ENCODE results near the gene PROX1.

Gene PROX1

DNA sequence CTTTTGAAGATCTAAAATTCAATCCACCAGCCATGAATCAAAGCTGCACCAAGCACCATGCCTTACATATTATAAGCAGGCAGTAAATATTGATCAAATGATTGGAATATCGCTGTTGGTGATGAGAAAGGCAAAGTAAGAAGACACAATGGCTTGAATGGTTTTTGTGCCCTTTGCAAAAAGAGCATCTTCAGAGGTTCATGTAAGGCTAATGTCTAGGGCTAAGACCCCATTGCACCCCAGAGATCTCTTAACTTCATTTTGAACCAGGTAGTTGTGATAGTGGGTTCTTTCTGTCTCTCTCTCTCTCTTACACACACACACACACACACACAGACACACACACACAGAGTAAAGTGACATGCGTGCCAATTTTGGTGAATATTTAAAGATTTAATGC lies 12.0 kb downstream of the PROX1 start:
- no peak for DNase-seq (ENCODE audit: low spot score)

DNA sequence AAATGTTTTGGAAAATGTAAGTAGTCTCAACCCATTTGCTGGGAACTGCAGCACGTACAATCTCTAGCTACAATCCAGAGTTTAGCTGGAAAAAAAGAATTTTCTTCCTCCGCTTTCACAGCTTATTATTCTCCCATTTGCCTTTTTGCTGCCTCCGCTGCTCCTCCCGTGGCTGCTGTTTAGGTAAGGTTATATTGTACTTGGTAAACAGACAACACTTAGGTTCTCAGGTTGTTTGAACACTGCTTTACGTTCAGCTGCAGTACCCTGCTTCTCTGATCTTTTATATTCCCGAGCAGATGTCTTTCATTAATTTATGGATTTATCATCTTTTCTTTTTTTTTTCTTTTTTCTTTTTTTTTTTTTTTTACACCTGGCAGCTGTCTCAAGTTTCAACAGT lies 14.3 kb downstream of the PROX1 start:
- DNase-seq (ENCODE audit: low spot score), result no peak

DNA sequence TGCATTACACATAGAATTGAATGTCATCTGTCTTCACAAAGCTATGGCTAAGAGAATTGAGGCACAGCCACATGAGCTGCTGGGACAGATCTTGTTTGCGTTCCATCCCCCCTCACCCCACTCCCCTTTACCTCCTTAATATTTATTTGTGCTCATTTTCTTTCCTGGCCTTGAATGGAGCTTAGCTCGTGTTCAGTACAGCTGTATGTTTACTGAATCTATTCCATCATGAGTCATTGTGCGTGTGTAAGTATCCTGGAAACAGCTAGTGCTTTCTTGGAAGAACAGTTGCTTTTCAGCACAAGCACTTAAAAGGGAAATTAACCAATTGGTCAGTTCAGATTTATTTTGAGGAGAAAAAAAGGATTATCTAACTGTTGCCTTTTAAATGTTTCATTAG lies 14.7 kb downstream of the PROX1 start:
- no peak for DNase-seq (ENCODE audit: low spot score)

DNA sequence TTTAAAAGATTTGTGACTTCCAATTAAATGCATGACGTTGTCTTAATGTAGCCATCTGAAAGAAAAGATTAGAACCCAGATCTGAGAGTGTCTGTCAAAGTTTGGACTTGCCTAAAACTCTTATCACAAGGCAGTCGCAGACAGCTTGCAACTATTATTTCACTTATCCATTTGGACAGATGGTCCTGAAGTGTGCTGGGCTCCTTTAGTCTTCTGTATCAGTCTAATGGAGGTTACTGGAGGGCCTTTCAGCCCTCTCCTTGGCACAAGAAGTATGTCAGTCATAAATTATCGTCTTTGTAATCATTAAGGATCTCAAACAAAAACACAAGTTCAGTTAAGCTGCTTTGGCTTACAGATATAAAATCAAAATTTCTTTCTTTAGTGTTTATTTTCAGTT lies 15.5 kb downstream of the PROX1 start:
- no peak for DNase-seq (ENCODE audit: low spot score)

DNA sequence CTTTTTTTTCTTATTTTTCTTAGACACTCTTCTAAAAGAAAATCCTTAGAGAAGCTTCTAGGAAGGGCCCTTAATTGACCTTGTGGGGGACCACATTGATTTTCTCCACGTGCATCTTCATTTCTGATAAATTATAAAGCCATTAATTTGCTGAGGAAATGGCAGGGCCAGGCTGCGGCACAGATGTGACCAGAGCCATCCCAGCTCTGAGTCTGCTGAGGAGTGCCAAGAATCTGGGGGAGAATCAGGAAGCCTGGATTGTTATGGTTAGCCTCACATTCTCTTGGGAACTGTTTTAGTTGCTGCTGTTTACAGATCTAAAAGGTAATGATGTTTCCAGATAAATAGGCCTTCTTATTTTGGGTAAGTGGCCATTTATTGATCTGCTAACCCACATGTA lies 16.2 kb downstream of the PROX1 start:
- no peak for DNase-seq (ENCODE audit: low spot score)

DNA sequence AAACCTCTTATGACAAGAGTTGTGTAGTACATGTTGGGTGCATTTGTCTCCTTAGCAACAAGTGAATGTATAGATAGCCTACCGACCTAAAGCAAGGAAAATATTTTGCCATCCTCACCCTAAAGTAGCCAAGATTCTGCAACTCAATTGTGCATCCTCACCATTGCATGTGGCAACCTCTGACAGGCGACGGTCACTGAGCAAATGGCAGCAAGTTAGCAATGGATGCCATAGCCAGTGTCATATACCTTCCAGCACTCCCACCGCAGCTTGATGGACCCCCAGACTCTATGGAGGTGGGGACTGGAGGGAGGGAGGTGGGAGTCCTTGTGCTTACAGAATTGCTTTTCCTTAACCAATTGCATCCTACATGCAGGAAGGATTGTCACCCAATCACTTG lies 17.0 kb downstream of the PROX1 start:
- DNase-seq (ENCODE audit: low spot score), result no peak

DNA sequence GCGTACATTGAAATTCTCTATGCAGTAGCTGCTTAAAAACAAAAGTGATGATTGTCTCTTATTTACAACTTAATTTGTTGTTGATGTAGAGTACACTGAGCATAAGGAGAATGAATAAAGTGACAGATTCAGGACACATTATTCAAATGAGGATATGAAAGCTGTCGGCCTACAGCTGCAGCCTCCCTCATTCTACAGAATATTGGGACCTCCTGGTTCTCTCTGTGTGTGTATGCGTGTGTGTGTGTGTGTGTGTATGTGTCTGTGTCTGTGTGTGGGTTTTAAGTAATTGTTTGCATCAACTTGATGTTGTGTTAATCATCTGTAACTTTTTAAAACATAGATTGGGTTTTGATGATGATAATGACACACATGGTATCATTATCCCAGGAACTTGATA lies 17.9 kb downstream of the PROX1 start:
- no peak for DNase-seq (ENCODE audit: low spot score)

DNA sequence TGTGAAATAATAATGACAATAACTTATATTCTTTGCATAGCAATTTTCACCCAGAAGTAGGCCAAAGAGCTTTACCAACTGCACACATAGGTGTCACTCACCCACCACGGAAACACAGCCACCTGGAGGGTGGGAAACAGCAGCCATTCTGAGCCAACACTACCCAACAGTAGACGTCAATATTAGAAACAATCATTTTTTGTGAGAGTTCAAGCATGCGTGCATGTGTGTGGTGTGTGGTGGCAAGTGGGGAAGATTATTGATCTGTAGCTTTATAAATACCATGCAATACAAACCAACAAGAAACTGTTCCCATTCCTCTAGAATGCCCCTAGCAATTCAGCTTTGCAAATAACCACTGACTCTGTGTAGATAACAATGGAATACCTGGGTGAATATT lies 19.1 kb downstream of the PROX1 start:
- no peak for DNase-seq (ENCODE audit: low spot score)

DNA sequence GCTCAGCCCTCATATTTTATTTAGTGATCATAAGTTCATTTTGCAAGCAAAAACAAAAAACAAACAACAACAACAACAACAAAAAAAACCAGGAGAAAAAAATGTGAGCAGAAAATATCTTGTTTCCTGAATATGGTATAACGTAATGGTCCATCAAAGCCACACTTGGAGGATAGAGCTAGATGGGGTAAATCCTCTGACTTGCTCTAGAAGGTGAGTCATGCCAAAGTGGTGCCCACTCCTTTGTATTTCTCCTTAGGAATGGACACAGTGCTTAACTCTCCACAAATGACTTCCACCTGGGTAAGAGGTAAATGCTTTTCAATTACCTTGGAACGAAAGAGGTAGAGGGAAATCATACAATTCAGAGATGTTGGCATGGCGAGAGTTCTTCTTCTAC lies 20.6 kb downstream of the PROX1 start:
- no peak for DNase-seq (ENCODE audit: low spot score)

DNA sequence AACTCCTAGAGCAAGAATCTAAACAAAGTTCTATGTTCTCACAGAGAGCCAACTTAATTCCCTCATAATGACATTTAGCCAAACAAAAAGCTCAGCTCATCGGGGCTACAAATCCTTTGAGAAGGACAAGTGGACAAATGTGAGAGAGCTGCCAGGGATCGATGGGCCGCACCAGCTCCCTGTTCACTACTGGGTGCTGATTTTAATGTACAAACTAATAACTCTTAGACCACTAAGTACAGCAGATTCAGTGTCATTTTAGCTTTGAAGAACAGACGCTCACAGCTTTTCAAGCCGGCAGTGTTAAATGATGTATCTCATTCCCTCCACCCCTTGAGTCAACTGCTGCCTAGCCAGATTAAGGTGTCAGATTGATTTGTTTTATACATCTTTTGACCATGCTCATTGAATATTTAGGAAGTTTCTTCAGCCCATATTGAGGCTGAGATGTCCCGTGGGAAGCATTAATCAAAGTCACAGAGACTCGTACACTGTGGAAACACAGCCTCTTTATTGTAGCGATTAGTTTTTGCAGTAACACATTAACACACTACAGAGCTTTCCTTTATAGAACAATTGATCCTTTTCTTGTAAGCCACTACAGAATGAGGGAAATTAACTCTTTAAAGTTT lies 21.1 kb downstream of the PROX1 start:
- DNase-seq (ENCODE audit: low spot score), result no peak

DNA sequence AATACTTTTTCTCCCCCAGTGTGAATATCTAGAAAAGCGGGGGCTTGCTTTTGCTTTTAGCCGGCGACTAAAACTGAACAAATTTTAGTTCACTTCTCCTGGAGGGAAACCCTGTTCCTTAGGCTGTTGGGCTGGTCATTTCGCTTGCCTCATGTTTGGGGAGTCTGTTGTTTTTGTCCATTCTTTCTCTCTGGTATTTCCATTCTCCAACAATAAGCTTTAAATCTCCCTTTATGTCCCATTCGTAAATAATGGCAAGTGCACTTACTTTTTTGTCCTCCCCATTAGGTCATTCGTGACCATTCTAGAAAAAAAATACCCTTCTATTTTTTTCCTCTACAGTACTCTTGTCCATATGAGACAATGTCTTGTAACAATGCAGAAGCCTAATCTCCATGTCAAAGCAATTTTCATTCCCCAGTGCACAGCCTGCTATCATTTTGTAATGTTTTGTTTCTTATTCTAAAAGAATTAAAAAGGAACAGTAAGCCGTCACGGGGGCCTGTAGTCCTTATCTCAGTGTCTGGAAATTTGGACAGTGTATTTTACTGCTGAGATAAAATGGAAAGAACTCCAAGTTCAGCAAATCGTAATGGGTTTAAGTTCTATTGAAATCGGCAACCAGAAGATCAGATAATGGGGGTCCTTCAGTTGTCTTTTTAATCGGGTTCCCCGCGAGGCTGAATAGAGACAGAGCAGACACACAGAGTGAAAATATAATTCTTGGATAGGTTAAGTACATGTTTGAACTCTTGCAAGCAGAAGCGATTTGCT lies 21.8 kb downstream of the PROX1 start:
- no peak for DNase-seq (ENCODE audit: low spot score)

DNA sequence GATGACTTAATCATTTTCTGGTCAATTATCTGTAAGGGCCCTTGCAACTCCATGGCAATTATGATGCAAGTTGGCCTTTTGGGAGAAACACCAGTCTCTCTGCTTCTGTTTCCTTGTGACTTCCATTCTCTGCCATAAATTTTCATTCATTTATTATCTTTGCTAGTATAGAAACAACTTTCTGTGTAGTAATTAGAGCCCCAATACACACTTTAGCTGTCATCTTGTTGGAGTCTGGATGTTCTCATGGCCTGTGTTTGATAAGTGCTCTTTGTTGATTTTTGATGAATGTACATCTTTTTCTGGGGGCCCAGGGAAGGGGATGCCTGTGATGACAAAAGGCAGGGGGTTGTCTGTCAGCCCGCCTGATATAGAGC lies 22.4 kb downstream of the PROX1 start:
- no peak for DNase-seq (ENCODE audit: low spot score)

DNA sequence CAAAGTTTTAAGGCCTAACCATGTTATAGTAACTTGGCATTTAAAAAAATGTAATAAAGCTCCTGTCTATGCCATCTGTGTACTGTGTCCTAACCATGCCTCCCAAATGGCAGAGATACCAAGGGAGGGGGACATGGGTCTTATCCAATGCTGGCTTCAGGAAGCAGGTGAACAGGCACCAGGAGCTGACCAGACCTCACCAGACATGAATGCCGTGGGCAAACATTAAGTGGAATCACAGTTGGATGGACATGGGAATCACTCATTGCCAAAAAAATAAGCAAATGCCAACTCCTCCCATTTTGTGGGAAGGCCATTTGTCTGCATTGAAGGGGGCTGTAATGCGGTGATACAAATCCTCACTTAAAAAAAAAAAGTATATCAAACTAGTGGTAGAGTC lies 22.9 kb downstream of the PROX1 start:
- no peak for DNase-seq (ENCODE audit: low spot score)

DNA sequence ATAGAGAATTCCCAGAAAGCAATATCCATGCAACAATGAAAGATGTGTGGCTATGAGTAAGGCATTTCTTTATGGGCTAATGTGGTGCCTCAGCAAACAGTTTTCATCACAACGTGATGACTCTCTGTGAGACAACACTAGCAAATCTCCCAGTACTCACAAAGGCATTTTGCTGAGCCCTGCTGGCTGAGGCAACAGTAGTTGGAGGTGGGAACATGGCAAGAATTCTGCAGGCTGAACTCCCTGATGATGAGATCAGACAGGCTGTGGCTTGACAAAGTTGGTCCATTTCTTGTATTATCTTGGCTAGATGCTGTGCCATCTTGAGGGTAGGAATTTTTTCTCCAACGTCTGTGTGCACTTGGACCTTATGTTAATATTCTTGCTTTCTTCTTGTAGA lies 24.6 kb downstream of the PROX1 start:
- DNase-seq (ENCODE audit: low spot score), result no peak

DNA sequence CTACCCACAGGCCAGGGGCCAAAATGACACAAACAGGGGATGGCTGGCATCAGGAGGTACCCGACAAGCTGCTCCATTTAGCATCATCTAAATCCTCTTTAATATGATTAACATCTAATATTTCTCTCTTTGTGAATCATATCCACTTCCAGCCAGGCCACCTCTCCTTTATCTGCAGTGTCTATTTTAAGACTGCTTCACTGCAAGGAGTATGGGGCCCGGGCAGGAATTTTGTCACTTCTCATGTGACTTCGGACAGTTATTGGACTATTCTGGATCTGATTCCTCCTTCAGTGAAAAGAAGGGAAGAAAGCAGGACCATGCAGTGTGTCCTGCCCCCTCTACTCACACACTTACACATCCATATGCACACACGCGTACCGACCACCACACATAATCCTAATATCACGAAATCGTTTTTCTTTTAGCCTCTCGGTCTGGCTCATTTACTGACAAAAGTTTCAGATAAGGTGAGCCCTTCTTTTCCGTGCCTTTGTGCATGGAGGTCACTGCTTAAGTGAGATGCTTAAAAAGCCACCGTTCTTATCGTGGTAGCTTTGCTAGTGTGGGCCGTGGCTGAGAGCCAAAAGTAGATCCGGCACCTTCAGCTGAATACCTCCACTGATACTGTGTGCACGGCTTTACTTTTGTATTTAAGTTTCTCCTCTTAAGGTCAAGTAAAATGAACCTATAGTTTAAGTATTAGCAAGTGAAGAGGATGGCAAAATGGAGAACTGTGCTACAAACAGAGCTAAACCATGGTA lies 26.0 kb downstream of the PROX1 start:
- no peak for DNase-seq (ENCODE audit: low spot score)

DNA sequence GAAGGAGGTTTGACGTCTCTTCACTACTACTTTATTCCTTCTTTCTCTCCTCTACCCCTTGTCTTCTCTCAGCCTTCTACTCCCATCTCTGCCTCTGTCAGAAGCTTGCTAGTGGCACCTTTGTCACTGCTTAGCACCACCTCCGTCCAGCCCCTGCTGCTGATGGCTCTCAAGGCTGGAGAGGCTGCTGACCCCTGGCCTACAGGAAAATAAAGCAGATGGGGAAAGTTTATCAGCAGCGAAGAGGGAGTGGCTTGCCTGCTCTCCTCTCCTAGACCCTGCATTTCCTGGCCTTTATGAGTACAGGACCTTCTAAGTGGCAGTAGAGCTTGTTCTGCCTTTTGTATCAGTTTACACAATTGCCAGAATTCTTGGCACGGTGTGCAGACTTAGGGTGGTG lies 27.0 kb downstream of the PROX1 start:
- no peak for DNase-seq (ENCODE audit: low spot score)

DNA sequence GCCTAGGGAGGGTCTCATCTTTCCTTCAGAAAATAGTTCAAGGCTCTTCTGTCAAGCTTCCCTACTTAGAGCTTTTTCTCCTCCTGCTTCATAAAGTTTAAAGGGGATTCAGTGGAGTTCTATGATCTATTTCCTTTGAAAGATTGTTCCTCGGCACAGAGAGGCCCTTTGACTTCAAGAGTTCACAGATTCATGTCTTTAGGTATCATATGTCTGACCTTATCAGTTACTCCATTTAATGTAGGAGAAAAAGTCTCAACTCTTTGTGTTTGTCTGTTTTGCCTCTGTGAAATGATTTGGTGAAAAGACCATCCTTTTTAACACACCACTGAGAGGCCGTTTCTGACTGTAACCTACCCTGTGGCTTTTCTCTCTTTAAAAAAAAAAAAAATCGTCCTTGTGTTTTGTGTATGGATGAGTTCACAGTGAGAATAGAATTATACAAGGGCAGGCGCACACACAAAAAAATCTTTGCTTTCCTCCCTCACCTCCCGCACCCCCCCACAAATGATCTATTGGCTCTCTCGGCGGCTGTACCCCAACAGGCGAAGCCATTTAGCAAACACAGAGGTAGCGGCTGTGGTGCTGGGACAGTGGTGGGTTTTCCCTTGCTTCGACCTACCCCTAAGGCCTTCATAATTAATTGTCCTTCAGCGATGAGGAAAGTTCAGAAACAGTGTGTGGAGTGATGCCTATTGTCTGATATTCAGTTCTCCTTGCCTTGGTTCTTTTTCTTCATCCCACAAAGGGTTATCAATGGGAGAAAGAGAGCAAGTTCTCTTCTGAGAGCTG lies 29.6 kb downstream of the PROX1 start:
- DNase-seq (ENCODE audit: low spot score), result no peak

DNA sequence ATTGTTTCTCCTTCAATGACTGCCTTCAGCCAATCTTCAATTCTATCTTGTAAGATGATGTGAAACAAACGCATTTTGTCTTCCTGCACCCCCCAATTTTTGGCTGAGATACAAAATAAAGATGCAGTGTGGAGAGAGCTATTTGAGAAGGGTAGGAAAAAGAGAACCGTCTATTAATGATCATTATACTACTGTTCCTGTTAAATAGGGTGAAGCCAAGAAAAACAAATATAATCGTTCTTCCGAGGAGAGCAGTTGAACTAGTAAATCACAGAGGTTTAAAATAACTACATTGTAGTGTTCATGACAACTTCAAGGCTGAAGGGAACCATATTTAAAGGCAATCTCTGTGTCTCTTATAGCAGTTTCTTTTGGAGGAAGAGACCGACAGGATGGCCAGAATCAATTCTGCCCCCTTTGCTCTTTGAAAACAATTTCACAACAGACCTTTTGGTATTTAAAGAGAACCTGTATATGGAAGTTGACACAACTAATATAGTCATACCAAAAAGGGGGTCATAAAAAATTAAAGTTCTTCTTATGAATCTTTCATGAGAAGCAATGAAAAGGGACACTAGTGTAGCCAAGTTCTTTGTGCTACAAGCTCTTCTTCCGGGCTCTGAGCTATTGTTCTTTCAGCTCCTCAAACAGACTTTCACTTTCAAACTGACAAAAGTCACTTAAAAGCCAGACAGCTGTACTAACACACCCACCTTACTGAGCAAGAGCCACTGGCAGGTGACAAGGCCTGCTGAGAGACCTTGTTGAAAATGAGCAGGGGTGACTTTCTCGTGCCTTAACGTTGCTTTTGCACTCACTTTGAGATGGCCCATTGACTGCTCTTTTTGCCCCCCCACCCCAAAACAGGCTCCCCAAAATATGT lies 30.9 kb downstream of the PROX1 start:
- DNase-seq (ENCODE audit: low spot score), result no peak

DNA sequence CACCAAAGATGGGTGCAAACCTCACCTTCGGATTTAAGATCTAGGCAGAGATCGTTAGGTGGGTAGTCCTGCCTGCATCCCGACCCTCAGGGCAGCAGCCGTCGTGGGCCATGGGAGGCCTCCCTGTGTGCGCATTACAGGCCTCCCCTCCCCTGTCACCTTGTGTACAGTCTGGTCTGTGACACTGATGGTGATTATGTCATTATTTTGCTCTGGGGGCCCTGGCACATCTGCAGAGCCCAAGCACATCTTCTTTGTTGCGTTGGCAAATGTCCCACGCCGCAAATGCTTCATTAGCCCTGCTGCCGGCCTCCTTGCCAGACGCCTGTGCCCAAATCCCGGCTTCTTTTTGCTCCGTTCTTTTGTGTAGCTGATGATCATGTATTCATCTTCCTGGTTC lies 31.7 kb downstream of the PROX1 start:
- no peak for DNase-seq (ENCODE audit: low spot score)

DNA sequence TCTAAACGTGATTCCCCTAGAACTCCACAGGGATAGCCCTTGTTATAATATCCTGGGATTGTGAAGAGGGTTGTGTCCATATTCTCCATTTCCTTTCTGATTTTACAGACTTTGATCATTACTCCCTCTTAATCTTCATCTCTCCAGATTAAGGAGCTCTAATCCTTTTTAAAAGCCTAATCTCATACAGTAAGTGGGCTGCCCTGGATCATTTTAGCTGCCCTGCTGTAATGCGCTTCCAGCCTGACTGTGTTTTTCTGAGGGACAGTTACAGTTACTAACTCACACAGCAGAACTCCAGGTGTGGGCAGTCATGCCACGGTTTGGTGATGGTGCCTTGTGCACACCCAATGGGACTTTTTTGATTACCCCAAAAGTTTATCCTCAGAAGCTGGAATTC lies 33.5 kb downstream of the PROX1 start:
- DNase-seq (ENCODE audit: low spot score), result no peak

DNA sequence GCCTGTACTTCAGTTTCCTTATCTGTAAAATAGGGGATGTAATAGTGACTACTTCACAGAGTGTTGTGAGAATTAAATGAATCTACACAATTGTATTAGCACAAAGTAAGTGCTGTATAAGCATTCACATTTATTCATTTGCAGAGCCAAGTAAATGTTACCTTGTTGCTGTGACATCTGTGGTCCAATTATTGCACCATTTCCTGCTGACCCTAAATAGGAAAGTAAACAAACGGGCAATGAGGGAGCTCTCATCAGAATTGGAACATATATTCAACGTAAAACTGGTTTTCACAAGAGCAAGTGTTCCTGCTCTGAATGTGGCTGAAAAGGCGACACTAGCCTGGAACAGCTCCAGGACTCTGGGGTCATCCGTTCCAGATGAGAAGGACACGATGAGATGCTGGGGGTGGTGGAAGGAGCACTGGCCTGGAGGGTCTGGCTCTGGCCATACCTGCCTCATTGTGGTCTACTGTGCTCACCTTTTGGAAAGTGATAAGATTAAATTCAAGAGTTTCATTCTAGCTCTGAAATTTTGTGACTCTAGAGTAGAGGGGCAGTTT lies 34.5 kb downstream of the PROX1 start:
- no peak for DNase-seq (ENCODE audit: low spot score)

All from SW480 (cell line).